ENCODE results near the gene HDAC9.

Gene HDAC9

GRCh38 chr7:18637516-18637915, 142.0 kb downstream of the HDAC9 start:
- DNase-seq (ENCODE audit: low spot score) = no peak
- no peak for TF ChIP-seq CTCF (IDR thresholded peaks at IDR 0.05; ENCODE audit: extremely low read depth, missing control alignments)

GRCh38 chr7:18638594-18639452, 143.3 kb downstream of the HDAC9 start:
- no peak for DNase-seq (ENCODE audit: low spot score)
- TF ChIP-seq CTCF (IDR thresholded peaks at IDR 0.05; ENCODE audit: extremely low read depth, missing control alignments) = no peak

- no peak for TF ChIP-seq CTCF (IDR thresholded peaks at IDR 0.05; ENCODE audit: extremely low read depth, missing control alignments)
- DNase-seq (ENCODE audit: low spot score) = no peak
Observed at GRCh38 chr7:18639711-18640110, 144.2 kb downstream of the HDAC9 start.

- no peak for TF ChIP-seq CTCF (IDR thresholded peaks at IDR 0.05; ENCODE audit: extremely low read depth, missing control alignments)
- DNase-seq (ENCODE audit: low spot score) = no peak
Observed at GRCh38 chr7:18644981-18645380, 149.4 kb downstream of the HDAC9 start.

- no peak for DNase-seq (ENCODE audit: low spot score)
- no peak for TF ChIP-seq CTCF (IDR thresholded peaks at IDR 0.05; ENCODE audit: extremely low read depth, missing control alignments)
Observed at GRCh38 chr7:18647582-18647981, 152.0 kb downstream of the HDAC9 start.

GRCh38 chr7:18648849-18649758, 153.6 kb downstream of the HDAC9 start:
- no peak for TF ChIP-seq CTCF (IDR thresholded peaks at IDR 0.05; ENCODE audit: extremely low read depth, missing control alignments)
- no peak for DNase-seq (ENCODE audit: low spot score)
